ENCODE measurements around the gene GYS1.

GYS1 gene

GRCh38 chr19:48988286-48988685 lies 4.8 kb downstream of the GYS1 start:
- no peak for DNase-seq

- DNase-seq: no peak
Observed at GRCh38 chr19:48987323-48987722, 5.8 kb downstream of the GYS1 start.

- DNase-seq: no peak
Observed at GRCh38 chr19:48986211-48986610, 6.9 kb downstream of the GYS1 start.

GRCh38 chr19:48985711-48986110 lies 7.4 kb downstream of the GYS1 start:
- no peak for DNase-seq

GRCh38 chr19:48982280-48982679 lies 10.8 kb downstream of the GYS1 start:
- DNase-seq: no peak

GRCh38 chr19:48977061-48977460 lies 16.0 kb downstream of the GYS1 start:
- no peak for DNase-seq

GRCh38 chr19:48975947-48976847 lies 16.9 kb downstream of the GYS1 start:
- no peak for DNase-seq

GRCh38 chr19:48970923-48971395 lies 22.1 kb downstream of the GYS1 start:
- peak; percentile 77 for DNase-seq

- DNase-seq: no peak
Observed at GRCh38 chr19:48970139-48970766, 22.9 kb downstream of the GYS1 start.

GRCh38 chr19:48969276-48970138 lies 23.6 kb downstream of the GYS1 start:
- DNase-seq: no peak

GRCh38 chr19:48968813-48969218 lies 24.3 kb downstream of the GYS1 start:
- no peak for DNase-seq

- DNase-seq: no peak
Observed at GRCh38 chr19:48968179-48968661, 24.9 kb downstream of the GYS1 start.

GRCh38 chr19:48967346-48968178 lies 25.5 kb downstream of the GYS1 start:
- DNase-seq: peak; percentile 57

GRCh38 chr19:48966541-48967345 lies 26.4 kb downstream of the GYS1 start:
- no peak for DNase-seq

- peak; percentile 86 for DNase-seq
Observed at GRCh38 chr19:48965806-48966540, 27.1 kb downstream of the GYS1 start.

- peak; percentile 99 for DNase-seq
Observed at GRCh38 chr19:48965040-48965805, 27.9 kb downstream of the GYS1 start, which contains the start of gene FTL. TSS of gene FTL (plus strand) at chr19:48965309. CDS start at chr19:48965508, 199 bp downstream.

- DNase-seq: no peak
Observed at GRCh38 chr19:48964205-48965039, 28.7 kb downstream of the GYS1 start.

Data from midbrain (tissue), 1 donor.